Esophagus muscularis mucosa (tissue), 4 donors: ENCODE data around the gene ZNF700.

Experiments
- EP300 ChIP-seq: sonication (generic); formaldehyde crosslinking; IDR thresholded peaks from one replicate; pipeline ENCODE4 v1.6.1; 2017; ENCODE audit warnings: antibody characterized with exemption
- POLR2A ChIP-seq: fragments of 450-650 bp; IDR thresholded peaks from one replicate; pipeline ENCODE4 v1.6.1; 2017; ENCODE audit warnings: antibody characterized with exemption, moderate library complexity, mild to moderate bottlenecking, low read depth
- POLR2AphosphoS5 ChIP-seq, 2 donors: sonication (generic); formaldehyde crosslinking; IDR thresholded peaks; one replicate each; pipeline ENCODE4 v1.6.1; 2017; ENCODE audit warnings: antibody characterized with exemption in 2 of 2
- TF ChIP-seq, protein P1 (sequence below), 3 experiments: fragments of 200-600 bp in 2 of 3; fragments of 450-650 bp in 1 of 3; sonication (generic) in 2 of 3; IDR thresholded peaks; one replicate each; pipeline ENCODE4 v1.5.1; 2017 to 2019; ENCODE audit warnings: antibody characterized with exemption in 3 of 3, mild to moderate bottlenecking in 2 of 3, moderate library complexity in 1 of 3

- no peak for TF ChIP-seq POLR2AphosphoS5 (IDR thresholded peaks at IDR 0.05)
- TF ChIP-seq, protein P1, sequence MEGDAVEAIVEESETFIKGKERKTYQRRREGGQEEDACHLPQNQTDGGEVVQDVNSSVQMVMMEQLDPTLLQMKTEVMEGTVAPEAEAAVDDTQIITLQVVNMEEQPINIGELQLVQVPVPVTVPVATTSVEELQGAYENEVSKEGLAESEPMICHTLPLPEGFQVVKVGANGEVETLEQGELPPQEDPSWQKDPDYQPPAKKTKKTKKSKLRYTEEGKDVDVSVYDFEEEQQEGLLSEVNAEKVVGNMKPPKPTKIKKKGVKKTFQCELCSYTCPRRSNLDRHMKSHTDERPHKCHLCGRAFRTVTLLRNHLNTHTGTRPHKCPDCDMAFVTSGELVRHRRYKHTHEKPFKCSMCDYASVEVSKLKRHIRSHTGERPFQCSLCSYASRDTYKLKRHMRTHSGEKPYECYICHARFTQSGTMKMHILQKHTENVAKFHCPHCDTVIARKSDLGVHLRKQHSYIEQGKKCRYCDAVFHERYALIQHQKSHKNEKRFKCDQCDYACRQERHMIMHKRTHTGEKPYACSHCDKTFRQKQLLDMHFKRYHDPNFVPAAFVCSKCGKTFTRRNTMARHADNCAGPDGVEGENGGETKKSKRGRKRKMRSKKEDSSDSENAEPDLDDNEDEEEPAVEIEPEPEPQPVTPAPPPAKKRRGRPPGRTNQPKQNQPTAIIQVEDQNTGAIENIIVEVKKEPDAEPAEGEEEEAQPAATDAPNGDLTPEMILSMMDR (IDR thresholded peaks at IDR 0.05) = no peak
- no peak for TF ChIP-seq EP300
- no peak for TF ChIP-seq POLR2A
Measured at GRCh38 chr19:11949201-11949600, 24.3 kb downstream of the ZNF700 start.
